Neural cell (in vitro differentiated cells): Measurements from ENCODE around the gene RIMS1.

Source experiments
- EP300 ChIP-seq: fragments of 450-650 bp; conservative IDR thresholded peaks from 2 replicates; pipeline ENCODE4 v1.6.1; 2014; ENCODE audit warnings: antibody characterized with exemption, mild to moderate bottlenecking, moderate library complexity; ENCODE audit not compliant: poor library complexity, severe bottlenecking
- EZH2 ChIP-seq: fragments of 200-600, 300-800 bp; shearing (Covaris generic), sonication (generic); IDR thresholded peaks from 2 replicates; pipeline ENCODE4 v1.6.1; 2014; ENCODE audit warnings: antibody characterized with exemption, low read length, borderline replicate concordance, mild to moderate bottlenecking; ENCODE audit not compliant: insufficient read depth, poor library complexity, severe bottlenecking
- MXI1 ChIP-seq: fragments of 450-650 bp; conservative IDR thresholded peaks from 2 replicates; pipeline ENCODE4 v1.6.1; 2014; ENCODE audit warnings: antibody characterized with exemption, mild to moderate bottlenecking; ENCODE audit not compliant: poor library complexity, severe bottlenecking
- POLR2AphosphoS5 ChIP-seq: IDR thresholded peaks from 2 replicates; pipeline ENCODE4 v1.6.1; 2012
- RAD21 ChIP-seq: fragments of 450-650 bp; conservative IDR thresholded peaks from 2 replicates; pipeline ENCODE4 v1.6.1; 2014; ENCODE audit warnings: antibody characterized with exemption, mild to moderate bottlenecking, moderate library complexity
- REST ChIP-seq: IDR thresholded peaks from 2 replicates; pipeline ENCODE4 v1.6.1; 2012; ENCODE audit warnings: borderline replicate concordance
- TAF1 ChIP-seq: IDR thresholded peaks from 2 replicates; pipeline ENCODE4 v1.6.1; 2012; ENCODE audit warnings: low read depth
- TF ChIP-seq, protein P1 (sequence below): fragments of 450-650 bp; IDR thresholded peaks from 2 replicates; pipeline ENCODE4 v1.5.1; 2014; ENCODE audit warnings: antibody characterized with exemption, mild to moderate bottlenecking, moderate library complexity; ENCODE audit not compliant: poor library complexity, severe bottlenecking

- TF ChIP-seq, protein P1, sequence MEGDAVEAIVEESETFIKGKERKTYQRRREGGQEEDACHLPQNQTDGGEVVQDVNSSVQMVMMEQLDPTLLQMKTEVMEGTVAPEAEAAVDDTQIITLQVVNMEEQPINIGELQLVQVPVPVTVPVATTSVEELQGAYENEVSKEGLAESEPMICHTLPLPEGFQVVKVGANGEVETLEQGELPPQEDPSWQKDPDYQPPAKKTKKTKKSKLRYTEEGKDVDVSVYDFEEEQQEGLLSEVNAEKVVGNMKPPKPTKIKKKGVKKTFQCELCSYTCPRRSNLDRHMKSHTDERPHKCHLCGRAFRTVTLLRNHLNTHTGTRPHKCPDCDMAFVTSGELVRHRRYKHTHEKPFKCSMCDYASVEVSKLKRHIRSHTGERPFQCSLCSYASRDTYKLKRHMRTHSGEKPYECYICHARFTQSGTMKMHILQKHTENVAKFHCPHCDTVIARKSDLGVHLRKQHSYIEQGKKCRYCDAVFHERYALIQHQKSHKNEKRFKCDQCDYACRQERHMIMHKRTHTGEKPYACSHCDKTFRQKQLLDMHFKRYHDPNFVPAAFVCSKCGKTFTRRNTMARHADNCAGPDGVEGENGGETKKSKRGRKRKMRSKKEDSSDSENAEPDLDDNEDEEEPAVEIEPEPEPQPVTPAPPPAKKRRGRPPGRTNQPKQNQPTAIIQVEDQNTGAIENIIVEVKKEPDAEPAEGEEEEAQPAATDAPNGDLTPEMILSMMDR, result no peak
- TF ChIP-seq REST, result no peak
- TF ChIP-seq EP300, result no peak
- TF ChIP-seq TAF1, result no peak
- no peak for TF ChIP-seq POLR2AphosphoS5
- no peak for TF ChIP-seq MXI1
- no peak for TF ChIP-seq EZH2
- TF ChIP-seq RAD21, result no peak
Measured at GRCh38 chr6:72328775-72329174, 442.4 kb downstream of the RIMS1 start.
